GM12878 (cell line): ENCODE measurements around the gene APLP2.

Experiments
- ATF7 ChIP-seq: fragments of 450-650 bp; IDR thresholded peaks from 2 replicates; pipeline ENCODE4 v1.6.1; 2016; ENCODE audit warnings: low read depth, mild to moderate bottlenecking
- CBX3 ChIP-seq: fragments of 200-600 bp; sonication (generic); IDR thresholded peaks from 2 replicates; pipeline ENCODE4 v1.6.1; 2016; ENCODE audit warnings: low read depth, borderline replicate concordance
- EZH2 ChIP-seq: IDR thresholded peaks from 2 replicates; pipeline ENCODE4 v1.6.1; 2012; ENCODE audit warnings: low read depth, mild to moderate bottlenecking, control low read depth, inconsistent platforms, low read length, borderline replicate concordance; ENCODE audit not compliant: control insufficient read depth
- IKZF2 ChIP-seq, 2 experiments: fragments of 450-650 bp; IDR thresholded peaks; 2 replicates each; pipeline ENCODE4 v1.6.1; 2017; ENCODE audit warnings: mild to moderate bottlenecking in 2 of 2, moderate library complexity in 2 of 2
- NFYA ChIP-seq: IDR thresholded peaks from 2 replicates; pipeline ENCODE4 v1.6.1; 2011; ENCODE audit warnings: low read depth, mild to moderate bottlenecking, low read length, improper control_type of control experiment, borderline replicate concordance
- NR2C2 ChIP-seq: IDR thresholded peaks from 2 replicates; pipeline ENCODE4 v1.6.1; 2011; ENCODE audit warnings: borderline replicate concordance, low read depth; ENCODE audit not compliant: control insufficient read depth, insufficient read length
- POLR2AphosphoS5 ChIP-seq: IDR thresholded peaks from 2 replicates; pipeline ENCODE4 v1.6.1; 2011; ENCODE audit warnings: mild to moderate bottlenecking, low read length, inconsistent platforms
- ZNF274 ChIP-seq: IDR thresholded peaks from one replicate; pipeline ENCODE4 v1.8.0; 2011; ENCODE audit not compliant: insufficient read length, insufficient read depth
- TF ChIP-seq, protein P1 (sequence below), 3 experiments: IDR thresholded peaks in 2 of 3; conservative IDR thresholded peaks in 1 of 3; 2 replicates each; pipeline ENCODE4 v1.5.1; 2011; ENCODE audit warnings: low read depth in 3 of 3, low read length in 3 of 3, mild to moderate bottlenecking in 3 of 3, control low read depth in 2 of 3, moderate library complexity in 2 of 3, inconsistent platforms in 1 of 3, mixed read lengths in 1 of 3; ENCODE audit not compliant: control insufficient read depth in 2 of 3, insufficient read depth in 1 of 3; ENCODE audit errors: extremely low read depth in 1 of 3

- no peak for TF ChIP-seq EZH2
- TF ChIP-seq, protein P1, sequence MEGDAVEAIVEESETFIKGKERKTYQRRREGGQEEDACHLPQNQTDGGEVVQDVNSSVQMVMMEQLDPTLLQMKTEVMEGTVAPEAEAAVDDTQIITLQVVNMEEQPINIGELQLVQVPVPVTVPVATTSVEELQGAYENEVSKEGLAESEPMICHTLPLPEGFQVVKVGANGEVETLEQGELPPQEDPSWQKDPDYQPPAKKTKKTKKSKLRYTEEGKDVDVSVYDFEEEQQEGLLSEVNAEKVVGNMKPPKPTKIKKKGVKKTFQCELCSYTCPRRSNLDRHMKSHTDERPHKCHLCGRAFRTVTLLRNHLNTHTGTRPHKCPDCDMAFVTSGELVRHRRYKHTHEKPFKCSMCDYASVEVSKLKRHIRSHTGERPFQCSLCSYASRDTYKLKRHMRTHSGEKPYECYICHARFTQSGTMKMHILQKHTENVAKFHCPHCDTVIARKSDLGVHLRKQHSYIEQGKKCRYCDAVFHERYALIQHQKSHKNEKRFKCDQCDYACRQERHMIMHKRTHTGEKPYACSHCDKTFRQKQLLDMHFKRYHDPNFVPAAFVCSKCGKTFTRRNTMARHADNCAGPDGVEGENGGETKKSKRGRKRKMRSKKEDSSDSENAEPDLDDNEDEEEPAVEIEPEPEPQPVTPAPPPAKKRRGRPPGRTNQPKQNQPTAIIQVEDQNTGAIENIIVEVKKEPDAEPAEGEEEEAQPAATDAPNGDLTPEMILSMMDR (IDR thresholded peaks at IDR 0.05 in 2 of 3, conservative IDR thresholded peaks at IDR 0.05 in 1 of 3; ENCODE audit: control insufficient read depth in 2 of 3, extremely low read depth in 1 of 3, insufficient read depth in 1 of 3, low read depth in 3 of 3, low read length in 3 of 3) = no peak
- no peak for TF ChIP-seq CBX3
- no peak for TF ChIP-seq ATF7
- no peak for TF ChIP-seq NR2C2
- TF ChIP-seq IKZF2 (IDR thresholded peaks at IDR 0.05) = no peak
- TF ChIP-seq ZNF274 = no peak
- TF ChIP-seq NFYA = no peak
- TF ChIP-seq POLR2AphosphoS5 = no peak
Measured at GRCh38 chr11:130192845-130193267, 123.2 kb downstream of the APLP2 start.
